Measurements from ENCODE around the gene NXPE3.

NXPE3 gene

GRCh38 chr3:101828691-101829436, 49.9 kb downstream of the NXPE3 start:
- DNase-seq (ENCODE audit: low read depth in 2 of 3, low spot score in 2 of 3), result peak in 2 of 3 experiments; percentile 27 to 28

- DNase-seq (ENCODE audit: low read depth in 2 of 3, low spot score in 2 of 3), result no peak
Observed at GRCh38 chr3:101829437-101829830, 50.4 kb downstream of the NXPE3 start.

- no peak for DNase-seq (ENCODE audit: low read depth in 2 of 3, low spot score in 2 of 3)
Observed at GRCh38 chr3:101829874-101830273, 50.9 kb downstream of the NXPE3 start.

GRCh38 chr3:101833446-101833974, 54.5 kb downstream of the NXPE3 start:
- no peak for DNase-seq (ENCODE audit: low read depth in 2 of 3, low spot score in 2 of 3)

GRCh38 chr3:101835676-101836075, 56.7 kb downstream of the NXPE3 start:
- no peak for DNase-seq (ENCODE audit: low read depth in 2 of 3, low spot score in 2 of 3)

GRCh38 chr3:101836160-101836559, 57.1 kb downstream of the NXPE3 start:
- DNase-seq (ENCODE audit: low read depth in 2 of 3, low spot score in 2 of 3), result no peak

- DNase-seq (ENCODE audit: low read depth in 2 of 3, low spot score in 2 of 3), result no peak
Observed at GRCh38 chr3:101836652-101837598, 57.9 kb downstream of the NXPE3 start.

GRCh38 chr3:101838691-101839090, 59.7 kb downstream of the NXPE3 start:
- DNase-seq (ENCODE audit: low read depth in 2 of 3, low spot score in 2 of 3), result no peak

GRCh38 chr3:101840066-101840465, 61.1 kb downstream of the NXPE3 start:
- no peak for DNase-seq (ENCODE audit: low read depth in 2 of 3, low spot score in 2 of 3)

- DNase-seq (ENCODE audit: low read depth in 2 of 3, low spot score in 2 of 3), result no peak
Observed at GRCh38 chr3:101842245-101842934, 63.4 kb downstream of the NXPE3 start.

- no peak for DNase-seq (ENCODE audit: low read depth in 2 of 3, low spot score in 2 of 3)
Observed at GRCh38 chr3:101842935-101843330, 63.9 kb downstream of the NXPE3 start.

GRCh38 chr3:101845425-101845824, 66.4 kb downstream of the NXPE3 start:
- DNase-seq (ENCODE audit: low read depth in 2 of 3, low spot score in 2 of 3), result no peak

GRCh38 chr3:101846709-101847108, 67.7 kb downstream of the NXPE3 start:
- DNase-seq (ENCODE audit: low read depth in 2 of 3, low spot score in 2 of 3), result no peak

- DNase-seq (ENCODE audit: low read depth in 2 of 3, low spot score in 2 of 3), result no peak
Observed at GRCh38 chr3:101847328-101847727, 68.3 kb downstream of the NXPE3 start.

- DNase-seq (ENCODE audit: low read depth in 2 of 3, low spot score in 2 of 3), result no peak
Observed at GRCh38 chr3:101848326-101848725, 69.3 kb downstream of the NXPE3 start.

- DNase-seq (ENCODE audit: low read depth in 2 of 3, low spot score in 2 of 3), result peak; percentile 79 to 85 (median 81)
Observed at GRCh38 chr3:101848754-101849713, 70.0 kb downstream of the NXPE3 start, which contains the start of gene NFKBIZ. Gene NFKBIZ, plus strand, starts transcription at chr3:101849514. Its CDS starts 115 bp downstream, at chr3:101849629.

- DNase-seq (ENCODE audit: low read depth in 2 of 3, low spot score in 2 of 3), result peak in 2 of 3 experiments; percentile 28 to 37
Observed at GRCh38 chr3:101849714-101850245, 70.8 kb downstream of the NXPE3 start.

- DNase-seq (ENCODE audit: low read depth in 2 of 3, low spot score in 2 of 3), result peak in 1 of 3 experiments; percentile 28
Observed at GRCh38 chr3:101850246-101851051, 71.4 kb downstream of the NXPE3 start.
